Measurements from ENCODE around the gene SWAP70. TPM values are rescaled to one million over a fixed set of nuclear protein-coding genes. Genes with fewer than 3 reads are reported as not detected.
"Not testable (repeated sequence)": the region's sequence is repeated elsewhere in the genome, so short reads cannot be mapped to it uniquely, and the experiment has no call there.

Gene SWAP70
- total RNA-seq, 1 donor from 2014 or later: 22.6 TPM

GRCh38 chr11:9738116-9738515 lies 74.2 kb downstream of the SWAP70 start:
- DNase-seq (ENCODE audit: missing footprints): no peak
- peak; percentile 59 for ATAC-seq
- intact Hi-C loops (cut with DNase I): no loop called here

- no peak for ATAC-seq
- no peak for DNase-seq (ENCODE audit: missing footprints)
- intact Hi-C loops (cut with DNase I): no loop called here
Observed at GRCh38 chr11:9738707-9739106, 74.8 kb downstream of the SWAP70 start.

- ATAC-seq (no peak), DNase-seq (ENCODE audit: missing footprints) (no peak)
- intact Hi-C loops (cut with DNase I): no loop called here
Observed at GRCh38 chr11:9739123-9739900, 75.4 kb downstream of the SWAP70 start.

- no peak for ATAC-seq
- intact Hi-C loops (cut with DNase I): no loop called here
- no peak for DNase-seq (ENCODE audit: missing footprints)
Observed at GRCh38 chr11:9740202-9740883, 76.5 kb downstream of the SWAP70 start.

GRCh38 chr11:9741260-9741659 lies 77.4 kb downstream of the SWAP70 start:
- intact Hi-C loops (cut with DNase I): no loop called here
- no peak for ATAC-seq

GRCh38 chr11:9743512-9743911 lies 79.6 kb downstream of the SWAP70 start:
- intact Hi-C loops (cut with DNase I); DNase-seq (ENCODE audit: missing footprints); ATAC-seq: not testable (repeated sequence)

More at GRCh38 chr11:9741260-9741659, 77.4 kb downstream of the SWAP70 start:
- no peak for DNase-seq (ENCODE audit: missing footprints)

- intact Hi-C loops (cut with DNase I): loop anchor here (5.0 kb wide), 1 partner anchor 208 kb away; no protein-coding TSS in a partner anchor
- DNase-seq (ENCODE audit: missing footprints) (no peak), ATAC-seq (no peak)
Observed at GRCh38 chr11:9745411-9746211, 81.7 kb downstream of the SWAP70 start.

- intact Hi-C loops (cut with DNase I): loop anchor here (5.0 kb wide), 1 partner anchor 210 kb away; no protein-coding TSS in a partner anchor
- no peak for DNase-seq (ENCODE audit: missing footprints)
- ATAC-seq: no peak
Observed at GRCh38 chr11:9747229-9747628, 83.4 kb downstream of the SWAP70 start.

- intact Hi-C loops (cut with DNase I): loop anchor here (2.0 to 5.0 kb wide), 2 partner anchors 135 to 211 kb away; no protein-coding TSS in a partner anchor
- ATAC-seq: no peak
- no peak for DNase-seq (ENCODE audit: missing footprints)
Observed at GRCh38 chr11:9747828-9748227, 84.0 kb downstream of the SWAP70 start.

- ATAC-seq (peak; percentile 88), DNase-seq (ENCODE audit: missing footprints) (no peak)
- intact Hi-C loops (cut with DNase I): loop anchor here (2.0 to 5.0 kb wide), 2 partner anchors 136 to 211 kb away; no protein-coding TSS in a partner anchor
Observed at GRCh38 chr11:9748361-9748970, 84.6 kb downstream of the SWAP70 start.

- DNase-seq (ENCODE audit: missing footprints) (no peak), ATAC-seq (no peak)
- intact Hi-C loops (cut with DNase I): no loop called here
Observed at GRCh38 chr11:9750551-9750950, 86.7 kb downstream of the SWAP70 start.

- intact Hi-C loops (cut with DNase I): no loop called here
- DNase-seq (ENCODE audit: missing footprints) (no peak), ATAC-seq (peak; percentile 52)
Observed at GRCh38 chr11:9752091-9752490, 88.2 kb downstream of the SWAP70 start.

- DNase-seq (ENCODE audit: missing footprints) (no peak), ATAC-seq (no peak)
- intact Hi-C loops (cut with DNase I): no loop called here
Observed at GRCh38 chr11:9753021-9753420, 89.1 kb downstream of the SWAP70 start.

- DNase-seq (ENCODE audit: missing footprints): no peak
- ATAC-seq: no peak
- intact Hi-C loops (cut with DNase I): no loop called here
Observed at GRCh38 chr11:9754010-9754471, 90.2 kb downstream of the SWAP70 start.

GRCh38 chr11:9755561-9756185 lies 91.8 kb downstream of the SWAP70 start:
- DNase-seq (ENCODE audit: missing footprints) (no peak), ATAC-seq (no peak)
- intact Hi-C loops (cut with DNase I): loop anchor here (5.0 kb wide), 1 partner anchor 183 kb away; the partner anchor contains the start of gene WEE1

GRCh38 chr11:9756461-9756860 lies 92.6 kb downstream of the SWAP70 start:
- ATAC-seq: no peak
- intact Hi-C loops (cut with DNase I): loop anchor here (5.0 kb wide), 1 partner anchor 184 kb away; the partner anchor contains the start of gene WEE1
- DNase-seq (ENCODE audit: missing footprints): no peak

GRCh38 chr11:9756878-9757277 lies 93.0 kb downstream of the SWAP70 start:
- DNase-seq (ENCODE audit: missing footprints) (no peak), ATAC-seq (no peak)
- intact Hi-C loops (cut with DNase I): loop anchor here (5.0 kb wide), 1 partner anchor 185 kb away; the partner anchor contains the start of gene WEE1
